GM23338 (cell line): ENCODE results near the gene RPL3. TPM values are rescaled to one million over a fixed set of nuclear protein-coding genes. Genes with fewer than 3 reads are reported as not detected.

Source experiments
- ATAC-seq: fragments of 200-7000 bp; cut with Tn5 transposase; 3 replicates; pipeline ENCODE4 v1.9.1; 2020
- DNase-seq: peaks from one replicate; pipeline ENCODE4 v3.0.0-alpha.2; 2015; ENCODE audit warnings: low spot score
- H2AFZ ChIP-seq: fragments of 200-600 bp; sonication (generic); 2 replicates; pipeline ENCODE4 v1.8.0; 2016; ENCODE audit warnings: antibody characterized with exemption, mild to moderate bottlenecking, moderate library complexity
- H3F3A ChIP-seq: fragments of 200-600 bp; sonication (generic); replicated peaks from 2 replicates; pipeline ENCODE4 v1.8.0; 2017; ENCODE audit warnings: antibody characterized with exemption, mixed run types, low read depth
- H3K27ac ChIP-seq: fragments of 200-600 bp; sonication (generic); 2 replicates; pipeline ENCODE4 v1.6.1; 2016; ENCODE audit warnings: low read depth
- H3K27me3 ChIP-seq: fragments of 200-600 bp; sonication (generic); 2 replicates; pipeline ENCODE4 v1.8.0; 2016; ENCODE audit warnings: mild to moderate bottlenecking, mixed run types, moderate library complexity; ENCODE audit not compliant: insufficient read depth
- H3K36me3 ChIP-seq: fragments of 200-600 bp; sonication (generic); 2 replicates; pipeline ENCODE4 v1.8.0; 2016; ENCODE audit warnings: mild to moderate bottlenecking; ENCODE audit not compliant: insufficient read depth
- H3K4me1 ChIP-seq: fragments of 200-600 bp; sonication (generic); 2 replicates; pipeline ENCODE4 v1.8.0; 2016; ENCODE audit warnings: mild to moderate bottlenecking, moderate library complexity; ENCODE audit not compliant: insufficient read depth
- H3K4me2 ChIP-seq: fragments of 200-600 bp; sonication (generic); 2 replicates; pipeline ENCODE4 v1.7.1; 2017; ENCODE audit warnings: mixed run types
- H3K4me3 ChIP-seq: fragments of 200-600 bp; sonication (generic); 2 replicates; pipeline ENCODE4 v1.6.1; 2016; ENCODE audit warnings: mixed run types
- H3K79me2 ChIP-seq: fragments of 200-600 bp; sonication (generic); replicated peaks from 2 replicates; pipeline ENCODE4 v1.8.0; 2017; ENCODE audit warnings: mild to moderate bottlenecking; ENCODE audit not compliant: insufficient read depth
- H3K9me2 ChIP-seq: fragments of 200-600 bp; sonication (generic); 2 replicates; pipeline ENCODE4 v1.8.0; 2017; ENCODE audit not compliant: insufficient read depth
- H4K20me1 ChIP-seq: fragments of 200-600 bp; sonication (generic); replicated peaks from 2 replicates; pipeline ENCODE4 v1.8.0; 2017; ENCODE audit warnings: mild to moderate bottlenecking; ENCODE audit not compliant: insufficient read depth
- H3K27ac Mint-ChIP-seq: 2 replicates; pipeline ENCODE4 v1.8.0; 2020; ENCODE audit warnings: inconsistent platforms, mild to moderate bottlenecking, moderate library complexity, mixed read lengths
- H3K27me3 Mint-ChIP-seq: 3 replicates; pipeline ENCODE4 v1.8.0; 2022; ENCODE audit warnings: low read depth, mild to moderate bottlenecking, moderate library complexity, mixed read lengths, inconsistent platforms; ENCODE audit not compliant: insufficient read depth, poor library complexity
- H3K36me3 Mint-ChIP-seq: 3 replicates; pipeline ENCODE4 v1.8.0; 2021; ENCODE audit warnings: low read depth, mild to moderate bottlenecking, inconsistent platforms, moderate library complexity, mixed read lengths
- H3K4me1 Mint-ChIP-seq: 3 replicates; pipeline ENCODE4 v1.8.0; 2020; ENCODE audit warnings: mild to moderate bottlenecking, inconsistent platforms, mixed read lengths
- H3K4me3 Mint-ChIP-seq: 3 replicates; pipeline ENCODE4 v1.8.0; 2021; ENCODE audit warnings: moderate library complexity, mild to moderate bottlenecking, inconsistent platforms, mixed read lengths
- H3K9me3 Mint-ChIP-seq: 3 replicates; pipeline ENCODE4 v1.8.0; 2020; ENCODE audit warnings: moderate library complexity, mild to moderate bottlenecking, inconsistent platforms, mixed read lengths
- CREB1 ChIP-seq: fragments of 250-450 bp; sonication (Bioruptor Pico); IDR thresholded peaks from 2 replicates; pipeline ENCODE4 v1.5.0; 2020; ENCODE audit warnings: low read depth, mild to moderate bottlenecking, moderate library complexity
- CTCF ChIP-seq, 2 experiments: fragments of 200-600 bp in 1 of 2; sonication (generic) in 1 of 2; conservative IDR thresholded peaks; 2 replicates each; pipeline versions ENCODE4 v1.5.1 to v1.6.1; 2016 to 2017; ENCODE audit warnings: antibody characterized with exemption in 2 of 2, low read depth in 2 of 2, mild to moderate bottlenecking in 2 of 2, moderate library complexity in 1 of 2
- EZH2 ChIP-seq: fragments of 200-600 bp; sonication (generic); IDR thresholded peaks from one replicate; pipeline ENCODE4 v1.8.0; 2017; ENCODE audit warnings: antibody characterized with exemption, mild to moderate bottlenecking, low read depth; ENCODE audit not compliant: unreplicated experiment
- EZH2phosphoT487 ChIP-seq: fragments of 200-600 bp; sonication (generic); IDR thresholded peaks from one replicate; pipeline ENCODE4 v1.8.1; 2018; ENCODE audit warnings: antibody characterized with exemption; ENCODE audit not compliant: unreplicated experiment
- JUNB ChIP-seq: IDR thresholded peaks from one replicate; pipeline ENCODE4 v1.6.1; 2016; ENCODE audit warnings: antibody characterized with exemption; ENCODE audit not compliant: unreplicated experiment
- POLR2AphosphoS5 ChIP-seq: IDR thresholded peaks from 2 replicates; pipeline ENCODE4 v1.6.1; 2016; ENCODE audit warnings: antibody characterized with exemption, low read depth
- REST ChIP-seq: IDR thresholded peaks from one replicate; pipeline ENCODE4 v1.6.1; 2018; ENCODE audit warnings: antibody characterized with exemption; ENCODE audit not compliant: unreplicated experiment
- STAT1 ChIP-seq: IDR thresholded peaks from one replicate; pipeline ENCODE4 v1.6.1; 2016; ENCODE audit warnings: antibody characterized with exemption; ENCODE audit not compliant: unreplicated experiment
- ZNF114 ChIP-seq: fragments of 250-450 bp; sonication (Bioruptor Pico); IDR thresholded peaks from 2 replicates; pipeline ENCODE4 v1.5.0; 2020; ENCODE audit warnings: mild to moderate bottlenecking, moderate library complexity
- ZNF331 ChIP-seq: fragments of 250-450 bp; sonication (Bioruptor Pico); IDR thresholded peaks from 2 replicates; pipeline ENCODE4 v1.5.0; 2020; ENCODE audit warnings: low read depth, mild to moderate bottlenecking, moderate library complexity
- ZNF462 ChIP-seq: fragments of 250-450 bp; sonication (Bioruptor Pico); IDR thresholded peaks from 2 replicates; pipeline ENCODE4 v1.5.0; 2020; ENCODE audit warnings: mild to moderate bottlenecking, moderate library complexity
- polyA plus RNA-seq: library from polyadenylated mRNA; unstranded; fragments of >200 nt; fragmentation: Nextera tagmentation; extraction: Ambion mirVana; gene quantifications from 2 replicates; pipeline ENCODE4 v1.2.1, GENCODE V29; 2016
- total RNA-seq: library from RNA; depleted of rRNA; stranded (reverse); fragments of >200 nt; shearing (Covaris generic); gene quantifications from 2 replicates; pipeline ENCODE4 v1.2.3, GENCODE V29; 2014

Gene RPL3
- total and polyA plus RNA-seq, 2 experiments from 2014 or later = 1,983 to 3,244 TPM

GRCh38 chr22:39284142-39284980 lies 35.1 kb downstream of the RPL3 start (continued):
- TF ChIP-seq REST (no peak), STAT1 (no peak), ZNF114 (CRISPR knock-in tag) (no peak), EZH2 (no peak)

GRCh38 chr22:39283322-39284141 lies 35.9 kb downstream of the RPL3 start:
- no peak overlapping the region for H3K27ac ChIP-seq
- H3K9me2 ChIP-seq = no peaks in the 10 kb centered on the region
- H3K79me2 ChIP-seq = no peaks in the 10 kb centered on the region
- Mint-ChIP-seq H3K4me3 (no peak overlapping the region), H3K27me3 (peaks cover 19% of the 10 kb centered on the region), H3K27ac (no peak overlapping the region), H3K36me3 (no peaks in the 10 kb centered on the region), H3K9me3 (peaks cover 3% of the 10 kb centered on the region; the same call in 1 of the 3 replicates), H3K4me1 (peaks cover 26% of the 10 kb centered on the region)
- no peaks in the 10 kb centered on the region for H3K27me3 ChIP-seq
- H3K4me3 ChIP-seq = no peak overlapping the region
- no peaks in the 10 kb centered on the region for H3K36me3 ChIP-seq
- ATAC-seq (no peak), DNase-seq (no peak)
- H3K4me1 ChIP-seq = peaks cover 20% of the 10 kb centered on the region; the same call in 1 of the 2 replicates
- H2AFZ ChIP-seq = no peak overlapping the region
- H3K4me2 ChIP-seq = no peak overlapping the region
- no peaks in the 10 kb centered on the region for H4K20me1 ChIP-seq
- H3F3A ChIP-seq = no peaks in the 10 kb centered on the region
- TF ChIP-seq CREB1 (no peak), ZNF114 (CRISPR knock-in tag) (no peak), POLR2AphosphoS5 (no peak), EZH2phosphoT487 (no peak), ZNF331 (no peak), CTCF (conservative IDR thresholded peaks at IDR 0.05; ENCODE audit: low read depth in 2 of 2) (no peak), EZH2 (no peak), STAT1 (no peak), JUNB (no peak), ZNF462 (CRISPR knock-in tag) (no peak)
